ACC112 (cell line): ENCODE data around the gene BACE2.

Experiments
- H2AFZ ChIP-seq: fragments of 200-600 bp; sonication (generic); one replicate; pipeline ENCODE4 v1.6.0; 2017; ENCODE audit warnings: antibody characterized with exemption, low read length; ENCODE audit not compliant: unreplicated experiment
- H3K27ac ChIP-seq: fragments of 200-600 bp; sonication (generic); 2 replicates; pipeline ENCODE4 v1.5.1; 2014; ENCODE audit warnings: low read depth, mild to moderate bottlenecking, antibody characterized with exemption, low read length, moderate library complexity
- H3K27me3 ChIP-seq: fragments of 200-600 bp; sonication (generic); 2 replicates; pipeline ENCODE4 v1.6.1; 2014; ENCODE audit warnings: mild to moderate bottlenecking, antibody characterized with exemption, low read length, moderate library complexity, mixed read lengths; ENCODE audit not compliant: insufficient read depth
- H3K36me3 ChIP-seq: fragments of 200-600 bp; sonication (generic); 2 replicates; pipeline ENCODE4 v1.6.1; 2016; ENCODE audit warnings: mild to moderate bottlenecking, antibody characterized with exemption, low read length, moderate library complexity, mixed read lengths; ENCODE audit not compliant: insufficient read depth
- H3K4me1 ChIP-seq: fragments of 200-600 bp; sonication (generic); one replicate; pipeline ENCODE4 v1.6.1; 2016; ENCODE audit warnings: low read length, mixed read lengths; ENCODE audit not compliant: insufficient read depth, unreplicated experiment, control insufficient read depth
- H3K4me3 ChIP-seq: fragments of 200-600 bp; sonication (generic); 2 replicates; pipeline ENCODE4 v1.5.1; 2014; ENCODE audit warnings: mild to moderate bottlenecking, low read depth, low read length
- H3K79me2 ChIP-seq: fragments of 200-600 bp; sonication (generic); one replicate; pipeline ENCODE4 v1.6.0; 2016; ENCODE audit warnings: low read length; ENCODE audit not compliant: control insufficient read depth, unreplicated experiment, insufficient read depth

BACE2 gene

DNA sequence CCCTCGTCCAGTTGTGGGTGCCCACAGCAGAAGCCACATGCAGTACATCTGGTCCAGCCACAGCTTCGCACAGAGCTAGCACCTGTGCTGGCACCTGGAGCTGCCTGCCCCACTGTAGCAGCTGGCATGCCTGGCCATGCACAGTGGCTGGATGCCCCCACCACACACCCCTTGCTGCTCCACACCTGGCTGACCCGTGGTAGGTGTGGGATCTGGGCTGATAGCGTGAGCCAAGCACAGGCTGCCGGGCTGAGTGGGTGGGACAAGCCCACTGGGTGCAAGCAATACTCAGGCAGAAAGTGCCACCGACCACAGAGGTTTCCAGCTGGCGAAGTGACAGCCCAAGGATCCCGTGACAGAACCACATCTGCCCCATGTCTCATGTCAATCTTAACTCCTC, 30.6 kb upstream of the BACE2 start:
- Histone ChIP-seq H3K27ac (no peak overlapping the region), H2AFZ (no peak overlapping the region), H3K4me3 (no peak overlapping the region), H3K4me1 (peaks cover 10% of the 10 kb centered on the region), H3K79me2 (no peaks in the 10 kb centered on the region), H3K36me3 (no peaks in the 10 kb centered on the region), H3K27me3 (peaks cover 41% of the 10 kb centered on the region)

DNA sequence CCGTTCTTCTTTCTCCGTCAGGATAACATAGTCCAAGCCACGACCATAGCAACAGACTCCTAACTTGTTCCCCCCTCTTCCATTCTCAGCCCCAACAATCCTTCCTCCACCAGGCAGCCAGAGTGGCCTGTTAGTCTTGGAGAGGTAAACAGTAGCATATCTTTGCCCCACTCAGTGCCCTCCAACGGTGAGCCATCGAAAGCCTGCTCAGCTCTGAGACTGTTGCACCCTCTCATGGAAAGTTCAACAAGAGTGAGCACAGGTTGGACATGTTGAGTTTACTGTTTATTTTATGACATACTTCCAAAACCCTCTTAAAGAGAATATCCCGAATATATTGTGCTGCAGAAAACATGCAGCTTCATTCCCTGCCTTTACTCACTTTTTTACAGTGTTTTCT, 30.1 kb upstream of the BACE2 start:
- peaks cover 10% of the 10 kb centered on the region for H3K4me1 ChIP-seq
- no peaks in the 10 kb centered on the region for H3K79me2 ChIP-seq
- no peaks in the 10 kb centered on the region for H3K36me3 ChIP-seq
- H3K4me3 ChIP-seq: no peak overlapping the region
- H3K27ac ChIP-seq: no peak overlapping the region
- H2AFZ ChIP-seq: no peak overlapping the region
- H3K27me3 ChIP-seq: peaks cover 46% of the 10 kb centered on the region

DNA sequence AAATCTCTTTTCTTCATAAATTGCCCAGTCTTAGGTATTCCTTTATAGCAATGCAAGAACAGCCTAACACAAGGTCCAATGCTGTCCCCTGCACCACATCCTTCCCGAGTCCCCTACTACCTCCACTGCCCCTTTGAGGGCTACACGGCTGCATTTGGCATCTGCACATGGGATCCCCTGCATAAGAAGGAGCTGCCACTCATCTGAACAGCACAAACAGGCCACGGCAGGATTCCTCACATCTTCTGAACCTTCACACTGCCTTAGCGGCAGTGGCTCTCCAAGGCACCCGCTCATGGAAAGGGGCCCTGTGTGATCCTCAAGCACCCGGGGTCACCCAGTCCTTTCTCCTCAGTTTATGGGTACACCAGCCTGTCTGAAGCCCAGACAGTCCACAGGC, 29.2 kb upstream of the BACE2 start:
- H3K36me3 ChIP-seq: no peaks in the 10 kb centered on the region
- peaks cover 54% of the 10 kb centered on the region for H3K27me3 ChIP-seq
- H3K4me1 ChIP-seq: peaks cover 10% of the 10 kb centered on the region
- no peaks in the 10 kb centered on the region for H3K79me2 ChIP-seq
- H3K4me3 ChIP-seq: no peak overlapping the region
- H2AFZ ChIP-seq: no peak overlapping the region
- no peak overlapping the region for H3K27ac ChIP-seq

DNA sequence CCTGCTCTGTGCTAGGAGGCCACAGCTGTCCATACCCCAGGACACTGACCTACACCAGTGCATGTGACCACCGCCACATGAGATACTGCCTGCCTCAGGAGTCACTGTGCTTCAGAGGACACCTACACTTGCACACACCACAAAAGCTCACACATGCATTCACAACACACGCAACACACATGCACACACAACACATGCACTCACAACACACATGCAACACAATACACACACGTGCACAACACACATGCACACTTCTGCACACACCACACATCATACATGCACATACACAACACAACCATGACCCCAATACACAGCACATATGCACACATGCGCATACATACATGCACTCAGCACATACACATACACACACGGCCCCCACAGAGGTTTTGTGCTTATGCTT, 28.7 kb upstream of the BACE2 start:
- peaks cover 10% of the 10 kb centered on the region for H3K4me1 ChIP-seq
- H3K36me3 ChIP-seq: no peaks in the 10 kb centered on the region
- no peak overlapping the region for H3K27ac ChIP-seq
- no peak overlapping the region for H3K4me3 ChIP-seq
- no peaks in the 10 kb centered on the region for H3K79me2 ChIP-seq
- peaks cover 59% of the 10 kb centered on the region for H3K27me3 ChIP-seq
- no peak overlapping the region for H2AFZ ChIP-seq

DNA sequence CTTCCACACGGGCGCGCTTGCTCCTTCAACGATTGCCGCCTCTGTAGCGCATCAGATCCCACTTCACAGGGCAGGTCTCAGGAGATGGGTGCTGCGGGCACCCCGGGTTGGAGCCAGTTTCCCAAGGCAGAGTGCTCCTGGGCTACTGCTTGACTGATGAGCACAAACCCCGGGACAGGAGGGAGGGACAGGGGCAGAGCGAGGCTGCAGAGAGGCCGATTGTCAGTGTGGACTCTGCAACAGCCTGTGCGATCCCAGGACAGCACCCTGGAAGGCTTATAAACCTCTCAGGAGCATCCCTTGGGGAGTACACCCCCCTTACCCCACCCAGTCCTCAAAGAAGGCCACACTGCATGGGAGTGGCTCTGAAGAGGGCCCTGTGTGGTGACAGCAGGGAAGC, 28.0 kb upstream of the BACE2 start:
- H3K27me3 ChIP-seq: peaks cover 57% of the 10 kb centered on the region
- no peaks in the 10 kb centered on the region for H3K36me3 ChIP-seq
- no peak overlapping the region for H3K27ac ChIP-seq
- no peak overlapping the region for H2AFZ ChIP-seq
- no peaks in the 10 kb centered on the region for H3K79me2 ChIP-seq
- peaks cover 10% of the 10 kb centered on the region for H3K4me1 ChIP-seq
- H3K4me3 ChIP-seq: no peak overlapping the region

DNA sequence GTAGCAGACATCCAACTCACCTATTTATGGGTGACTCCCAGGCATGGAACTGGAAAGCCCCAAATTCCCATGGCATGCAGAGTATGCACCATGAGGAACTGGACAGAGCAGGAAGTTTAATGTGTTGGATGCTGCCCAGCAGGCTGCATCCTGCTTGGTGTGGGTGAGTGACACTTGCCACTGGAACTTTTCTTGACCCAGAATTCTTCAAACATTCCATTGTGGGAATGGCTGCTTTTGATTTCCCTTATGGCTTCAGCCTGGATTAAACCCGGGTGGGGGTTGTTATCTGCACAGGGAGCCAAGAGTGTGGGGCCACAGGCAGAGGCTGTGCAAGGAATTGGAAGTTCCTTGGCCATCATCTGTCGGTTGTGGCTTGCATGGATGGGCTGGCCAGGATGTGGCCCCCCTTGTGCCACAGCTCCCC, 26.9 kb upstream of the BACE2 start:
- no peak overlapping the region for H3K4me3 ChIP-seq
- peaks cover 55% of the 10 kb centered on the region for H3K27me3 ChIP-seq
- H3K4me1 ChIP-seq: peaks cover 10% of the 10 kb centered on the region
- H3K36me3 ChIP-seq: no peaks in the 10 kb centered on the region
- H2AFZ ChIP-seq: no peak overlapping the region
- H3K27ac ChIP-seq: no peak overlapping the region
- no peaks in the 10 kb centered on the region for H3K79me2 ChIP-seq

DNA sequence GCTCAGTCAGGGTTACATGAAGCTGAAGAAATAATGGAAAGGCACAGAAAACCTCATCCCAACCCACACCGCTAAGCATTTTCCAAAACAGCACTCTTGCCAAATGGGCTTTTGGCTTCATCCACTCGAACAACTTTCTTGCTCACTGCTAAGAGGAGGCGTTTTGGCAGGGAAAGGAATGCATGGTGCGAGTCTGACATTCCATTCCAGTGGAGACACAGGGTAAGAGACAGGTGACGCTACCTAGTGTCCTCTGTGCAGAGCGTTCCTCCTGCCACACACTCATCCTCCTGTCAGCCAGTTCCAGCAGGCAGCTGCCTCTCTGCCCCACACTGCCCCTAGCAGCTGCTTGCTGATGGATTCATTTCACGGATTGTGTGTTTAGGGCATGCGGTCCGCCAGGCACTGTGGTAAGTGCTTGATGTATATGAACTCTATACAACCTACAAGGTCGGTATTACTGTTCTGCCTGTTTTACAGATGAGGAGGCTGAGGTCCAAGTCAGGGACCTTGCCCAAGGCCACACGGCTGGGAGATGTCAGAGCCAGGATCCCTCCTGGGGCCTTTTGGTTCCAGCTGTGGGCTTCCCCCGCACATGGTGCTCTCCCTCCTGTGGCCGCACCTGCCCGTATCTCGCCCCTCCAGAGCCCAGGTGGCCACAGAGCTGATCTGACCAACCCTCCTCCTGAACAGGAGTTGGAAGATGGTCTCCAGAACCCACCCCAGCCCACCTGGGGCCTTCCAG, 25.7 kb upstream of the BACE2 start:
- Histone ChIP-seq H2AFZ (no peak overlapping the region), H3K4me1 (peaks cover 10% of the 10 kb centered on the region), H3K27ac (no peak overlapping the region), H3K79me2 (no peaks in the 10 kb centered on the region), H3K4me3 (no peak overlapping the region), H3K27me3 (peaks cover 54% of the 10 kb centered on the region), H3K36me3 (no peaks in the 10 kb centered on the region)

DNA sequence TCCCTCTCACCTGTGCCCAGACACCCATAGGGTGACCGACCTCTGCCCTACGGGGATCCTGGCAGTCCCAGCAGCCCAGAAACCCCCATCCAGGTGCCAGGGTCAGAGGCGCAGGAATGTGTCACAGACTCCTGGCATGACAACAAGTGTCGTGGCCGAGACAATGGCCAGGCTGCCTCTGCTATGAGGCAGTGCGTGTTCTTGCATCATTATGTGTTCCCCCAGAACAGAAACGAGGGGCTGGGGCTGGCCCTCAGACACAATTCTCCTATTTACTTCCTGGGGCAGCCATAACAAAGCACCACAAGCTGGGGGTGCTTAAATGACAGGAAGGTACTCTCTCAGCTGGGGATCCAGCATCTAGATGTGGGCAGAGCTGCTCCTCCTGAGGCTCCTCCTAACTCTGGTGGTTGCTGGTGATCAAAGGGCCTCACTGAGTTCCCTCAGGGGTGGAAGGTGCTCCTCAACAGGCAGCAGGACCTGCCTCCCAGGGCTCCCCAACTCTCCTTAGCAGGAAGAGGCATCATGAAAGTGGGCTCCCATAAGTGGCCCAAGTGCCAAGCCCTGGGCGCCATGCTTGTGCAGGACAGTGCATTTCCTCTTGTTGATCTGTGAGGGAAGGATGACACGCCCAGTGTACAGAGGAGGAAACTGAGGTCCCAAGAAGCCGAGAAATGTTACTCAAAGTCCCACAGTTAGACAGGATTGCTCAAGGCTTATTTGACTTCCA, 24.2 kb upstream of the BACE2 start:
- Histone ChIP-seq H3K4me3 (no peak overlapping the region), H2AFZ (no peak overlapping the region), H3K79me2 (no peaks in the 10 kb centered on the region), H3K36me3 (no peaks in the 10 kb centered on the region), H3K4me1 (peaks cover 10% of the 10 kb centered on the region), H3K27ac (no peak overlapping the region), H3K27me3 (peaks cover 62% of the 10 kb centered on the region)

DNA sequence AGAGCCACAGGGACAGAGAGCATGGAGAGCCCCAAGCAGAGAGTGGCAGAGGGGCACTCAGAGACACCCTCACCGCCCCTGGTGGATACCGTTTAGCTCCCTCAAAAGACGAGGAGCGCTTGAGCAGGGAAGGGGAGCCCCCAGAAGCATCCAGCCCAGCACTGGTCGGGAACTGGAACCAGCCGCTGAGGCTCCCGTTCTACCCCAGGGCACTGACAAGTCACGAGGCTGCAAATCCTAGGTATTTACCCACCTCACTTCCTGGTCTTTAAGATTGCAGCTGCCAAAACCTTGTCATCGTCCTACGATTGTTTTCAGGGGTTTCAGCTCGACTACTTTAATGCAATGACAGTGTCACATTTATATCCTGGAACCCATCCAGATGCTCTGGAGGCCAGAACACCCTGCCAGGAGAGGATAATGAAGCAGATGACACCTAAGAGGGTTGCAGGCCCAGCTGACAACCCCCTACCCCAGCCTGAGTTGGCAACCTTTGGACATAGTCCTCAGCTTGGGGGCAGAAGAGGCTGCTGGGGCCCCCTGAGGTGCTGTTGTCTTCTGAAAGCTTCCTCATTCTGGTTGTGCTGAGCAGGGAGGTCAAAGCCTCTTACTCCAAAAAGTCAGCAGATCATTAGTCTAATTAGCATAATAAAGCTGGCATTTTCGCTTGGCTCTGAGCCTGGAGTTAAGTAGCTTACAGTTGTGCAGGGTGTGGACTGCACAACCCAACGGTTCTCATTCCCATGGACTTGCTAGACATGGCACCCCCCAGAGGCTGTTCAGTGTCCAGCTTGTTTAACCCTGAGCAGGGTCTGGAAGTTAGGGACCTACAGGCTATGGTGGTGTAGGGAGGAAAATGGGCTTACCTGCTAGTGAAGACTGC, 20.6 kb upstream of the BACE2 start:
- H3K4me1 ChIP-seq: no peaks in the 10 kb centered on the region
- peaks cover 71% of the 10 kb centered on the region for H3K27me3 ChIP-seq
- H2AFZ ChIP-seq: no peak overlapping the region
- H3K4me3 ChIP-seq: no peak overlapping the region
- H3K36me3 ChIP-seq: no peaks in the 10 kb centered on the region
- H3K27ac ChIP-seq: no peak overlapping the region
- H3K79me2 ChIP-seq: no peaks in the 10 kb centered on the region

DNA sequence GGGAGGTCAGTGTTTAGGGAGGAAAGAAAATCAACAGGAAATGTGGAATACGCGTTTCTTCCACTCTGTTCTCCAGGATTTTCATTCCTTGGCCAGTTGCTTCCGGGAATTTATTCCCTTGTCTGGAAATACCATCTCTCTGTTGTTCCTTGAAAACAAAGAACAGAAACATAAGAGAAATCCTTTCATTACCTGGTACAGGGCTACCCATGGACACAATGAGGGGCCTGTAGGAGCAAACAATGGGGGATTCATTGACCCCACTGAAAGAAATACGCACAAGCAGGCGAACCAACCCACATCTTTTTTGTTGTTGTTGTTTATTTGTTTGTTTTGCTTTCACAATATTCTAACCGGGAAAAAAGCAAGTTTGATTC, 20.0 kb upstream of the BACE2 start:
- no peak overlapping the region for H3K4me3 ChIP-seq
- H3K36me3 ChIP-seq: no peaks in the 10 kb centered on the region
- H3K27me3 ChIP-seq: peaks cover 68% of the 10 kb centered on the region
- no peak overlapping the region for H2AFZ ChIP-seq
- H3K79me2 ChIP-seq: no peaks in the 10 kb centered on the region
- H3K27ac ChIP-seq: no peak overlapping the region
- no peaks in the 10 kb centered on the region for H3K4me1 ChIP-seq
